ENCODE measurements around the gene TSPAN5.
A peak's percentile ranks its signal among the peaks of the same experiment; 100 is the strongest.

Gene TSPAN5

GRCh38 chr4:98506462-98507132 is 151.8 kb downstream of the TSPAN5 start:
- no peak overlapping the region for H3K4me3 ChIP-seq (ENCODE audit: low read depth, low read length)
- 0 out of 2 replicates have a peak, but pooled peaks have one; percentile 21 for TF ChIP-seq CTCF (IDR thresholded peaks at IDR 0.05; ENCODE audit: low read depth, low read length)

GRCh38 chr4:98505992-98506391 is 152.4 kb downstream of the TSPAN5 start:
- TF ChIP-seq CTCF (IDR thresholded peaks at IDR 0.05; ENCODE audit: low read depth, low read length) = no peak
- no peak overlapping the region for H3K4me3 ChIP-seq (ENCODE audit: low read depth, low read length)

- TF ChIP-seq CTCF (IDR thresholded peaks at IDR 0.05; ENCODE audit: low read depth, low read length) = no peak
- H3K4me3 ChIP-seq (ENCODE audit: low read depth, low read length) = no peak overlapping the region
Measured at GRCh38 chr4:98504091-98504490, 154.3 kb downstream of the TSPAN5 start.

- no peak for TF ChIP-seq CTCF (IDR thresholded peaks at IDR 0.05; ENCODE audit: low read depth, low read length)
- no peak overlapping the region for H3K4me3 ChIP-seq (ENCODE audit: low read depth, low read length)
Measured at GRCh38 chr4:98503676-98504075, 154.7 kb downstream of the TSPAN5 start.

GRCh38 chr4:98502624-98503023 is 155.8 kb downstream of the TSPAN5 start:
- no peak for TF ChIP-seq CTCF (IDR thresholded peaks at IDR 0.05; ENCODE audit: low read depth, low read length)
- H3K4me3 ChIP-seq (ENCODE audit: low read depth, low read length) = no peak overlapping the region

DNA sequence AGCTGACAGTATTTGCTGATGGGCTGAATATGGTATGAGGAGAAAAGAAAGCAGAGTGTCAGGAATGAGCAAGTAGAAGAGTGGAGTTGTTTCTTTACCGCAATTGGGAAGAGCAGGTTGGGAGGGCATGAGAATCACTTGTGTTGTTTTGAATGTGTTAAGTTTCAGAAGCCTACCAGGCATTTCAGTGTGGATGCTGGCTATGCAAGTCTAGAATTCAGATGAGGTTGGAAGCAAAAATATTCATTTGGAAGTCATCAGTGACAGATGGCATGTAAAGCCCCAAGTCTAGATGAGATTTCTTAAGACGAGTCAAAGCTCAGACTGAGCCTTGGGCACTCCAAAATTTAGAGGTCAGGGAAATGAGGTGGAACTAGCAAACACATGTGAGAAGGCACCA is 156.4 kb downstream of the TSPAN5 start:
- no peak for TF ChIP-seq CTCF (IDR thresholded peaks at IDR 0.05; ENCODE audit: low read depth, low read length)
- no peak overlapping the region for H3K4me3 ChIP-seq (ENCODE audit: low read depth, low read length)

- no peak for TF ChIP-seq CTCF (IDR thresholded peaks at IDR 0.05; ENCODE audit: low read depth, low read length)
- H3K4me3 ChIP-seq (ENCODE audit: low read depth, low read length) = no peak overlapping the region
Measured at GRCh38 chr4:98501383-98501782, 157.0 kb downstream of the TSPAN5 start.

All from WI38 (cell line).